GM12873 (cell line): ENCODE measurements around the gene COG2.

Experiments
- CTCF ChIP-seq: IDR thresholded peaks from 2 replicates; pipeline ENCODE4 v1.5.1; 2012; ENCODE audit warnings: low read depth, mild to moderate bottlenecking, moderate library complexity, low read length, control low read depth; ENCODE audit not compliant: insufficient read depth; ENCODE audit errors: missing control alignments

The COG2 gene

GRCh38 chr1:230701895-230702768, 59.9 kb downstream of the COG2 start:
- no peak for TF ChIP-seq CTCF

GRCh38 chr1:230702934-230703678, 60.8 kb downstream of the COG2 start:
- no peak for TF ChIP-seq CTCF

- no peak for TF ChIP-seq CTCF
Observed at GRCh38 chr1:230703679-230704385, 61.6 kb downstream of the COG2 start.

- TF ChIP-seq CTCF = no peak
Observed at GRCh38 chr1:230704830-230705229, 62.5 kb downstream of the COG2 start.

- no peak for TF ChIP-seq CTCF
Observed at GRCh38 chr1:230705289-230706019, 63.2 kb downstream of the COG2 start.

- no peak for TF ChIP-seq CTCF
Observed at GRCh38 chr1:230706020-230706699, 63.9 kb downstream of the COG2 start.
